Measurements from ENCODE around the gene MFSD12.
"Not testable (repeated sequence)": the region's sequence is repeated elsewhere in the genome, so short reads cannot be mapped to it uniquely, and the experiment has no call there.

The MFSD12 gene

GRCh38 chr19:3522421-3523360, 34.7 kb downstream of the MFSD12 start:
- DNase-seq = no peak

- DNase-seq = no peak
These were observed 36.3 kb downstream of the MFSD12 start for GRCh38 chr19:3521104-3521445.

- DNase-seq = no peak
These were observed 37.0 kb downstream of the MFSD12 start for GRCh38 chr19:3520166-3521103.

- no peak for DNase-seq
These were observed 38.3 kb downstream of the MFSD12 start for GRCh38 chr19:3519126-3519525.

GRCh38 chr19:3518659-3519058, 38.7 kb downstream of the MFSD12 start:
- DNase-seq = no peak

GRCh38 chr19:3518255-3518654, 39.1 kb downstream of the MFSD12 start:
- no peak for DNase-seq

GRCh38 chr19:3517638-3518037, 39.7 kb downstream of the MFSD12 start:
- DNase-seq = no peak

GRCh38 chr19:3516675-3517207, 40.6 kb downstream of the MFSD12 start:
- peak; percentile 18 for DNase-seq

GRCh38 chr19:3515891-3516422, 41.4 kb downstream of the MFSD12 start:
- DNase-seq = no peak

- DNase-seq = no peak
These were observed 42.5 kb downstream of the MFSD12 start for GRCh38 chr19:3514930-3515329.

- DNase-seq = no peak
These were observed 43.9 kb downstream of the MFSD12 start for GRCh38 chr19:3513229-3514140.

- DNase-seq = no peak
These were observed 44.7 kb downstream of the MFSD12 start for GRCh38 chr19:3512562-3513228.

- no peak for DNase-seq
These were observed 45.7 kb downstream of the MFSD12 start for GRCh38 chr19:3511506-3512251.

- DNase-seq = no peak
These were observed 46.7 kb downstream of the MFSD12 start for GRCh38 chr19:3510727-3511126.

- DNase-seq = no peak
These were observed 47.8 kb downstream of the MFSD12 start for GRCh38 chr19:3509566-3509989.

- DNase-seq = no peak
These were observed 48.4 kb downstream of the MFSD12 start for GRCh38 chr19:3508771-3509535.

GRCh38 chr19:3508121-3508661, 49.2 kb downstream of the MFSD12 start:
- not testable (repeated sequence) for DNase-seq

- DNase-seq = peak; percentile 39
These were observed 49.8 kb downstream of the MFSD12 start for GRCh38 chr19:3507371-3508120.
